Measurements from ENCODE around the gene GMCL2. TPM values are rescaled to one million over a fixed set of nuclear protein-coding genes. Genes with fewer than 3 reads are reported as not detected.
A peak's percentile ranks its signal among the peaks of the same experiment; 100 is the strongest.

The GMCL2 gene
- total and polyA plus RNA-seq, 9 of the 15 experiments (the other 6 are each of a cell fraction or from before 2014, with no cell fraction given) = 0.04 TPM; not detected in 8

DNA sequence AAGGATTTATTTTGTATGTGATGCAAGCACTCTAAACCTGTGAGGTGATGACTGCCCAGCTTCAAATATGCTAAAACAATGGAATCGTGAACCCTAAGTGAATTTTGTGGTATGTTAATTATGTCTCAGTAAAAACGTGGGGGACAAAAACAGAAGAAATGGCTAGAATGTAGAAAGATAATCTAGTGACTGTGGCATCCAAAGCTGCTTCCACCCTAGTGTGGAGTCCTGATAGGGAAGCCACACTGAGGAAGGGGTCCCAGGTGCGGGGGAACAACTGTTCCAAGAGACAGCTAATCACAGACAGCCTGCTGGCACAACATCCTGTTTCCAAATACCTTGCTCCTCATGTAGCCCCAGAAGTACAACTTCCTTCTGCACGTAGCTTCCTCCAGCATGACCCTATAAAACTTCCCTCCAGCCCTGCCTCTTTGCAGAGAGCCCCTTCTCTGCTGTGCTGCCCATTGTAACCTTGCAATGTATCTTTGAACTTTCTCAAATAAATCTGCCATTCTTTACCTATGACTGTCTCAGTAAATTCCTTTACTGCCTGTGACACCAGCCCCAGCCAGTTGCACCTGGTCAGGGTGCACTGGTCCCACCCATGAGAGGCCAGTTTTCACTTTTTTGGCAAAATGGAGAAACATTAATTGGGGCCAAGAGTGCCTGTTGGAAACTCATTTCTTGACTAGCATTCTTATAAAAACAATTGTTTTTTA, 4.9 kb downstream of the GMCL2 start (continued):
- TF ChIP-seq, protein P1, sequence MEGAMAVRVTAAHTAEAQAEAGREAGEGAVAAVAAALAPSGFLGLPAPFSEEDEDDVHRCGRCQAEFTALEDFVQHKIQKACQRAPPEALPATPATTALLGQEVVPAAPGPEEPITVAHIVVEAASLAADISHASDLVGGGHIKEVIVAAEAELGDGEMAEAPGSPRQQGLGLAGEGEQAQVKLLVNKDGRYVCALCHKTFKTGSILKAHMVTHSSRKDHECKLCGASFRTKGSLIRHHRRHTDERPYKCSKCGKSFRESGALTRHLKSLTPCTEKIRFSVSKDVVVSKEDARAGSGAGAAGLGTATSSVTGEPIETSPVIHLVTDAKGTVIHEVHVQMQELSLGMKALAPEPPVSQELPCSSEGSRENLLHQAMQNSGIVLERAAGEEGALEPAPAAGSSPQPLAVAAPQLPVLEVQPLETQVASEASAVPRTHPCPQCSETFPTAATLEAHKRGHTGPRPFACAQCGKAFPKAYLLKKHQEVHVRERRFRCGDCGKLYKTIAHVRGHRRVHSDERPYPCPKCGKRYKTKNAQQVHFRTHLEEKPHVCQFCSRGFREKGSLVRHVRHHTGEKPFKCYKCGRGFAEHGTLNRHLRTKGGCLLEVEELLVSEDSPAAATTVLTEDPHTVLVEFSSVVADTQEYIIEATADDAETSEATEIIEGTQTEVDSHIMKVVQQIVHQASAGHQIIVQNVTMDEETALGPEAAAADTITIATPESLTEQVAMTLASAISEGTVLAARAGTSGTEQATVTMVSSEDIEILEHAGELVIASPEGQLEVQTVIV (CRISPR knock-in tag; IDR thresholded peaks at IDR 0.05; ENCODE audit: borderline replicate concordance) = no peak
- TF ChIP-seq MAFK (IDR thresholded peaks at IDR 0.05; ENCODE audit: low read length) (no peak), ZNF316 (IDR thresholded peaks at IDR 0.05) (no peak), STAT5A (IDR thresholded peaks at IDR 0.05; ENCODE audit: borderline replicate concordance, low read length) (peak; percentile 76), MXD1 (CRISPR knock-in tag; IDR thresholded peaks at IDR 0.05; ENCODE audit: borderline replicate concordance, poor library complexity, severe bottlenecking) (no peak), ZNF589 (CRISPR knock-in tag; IDR thresholded peaks at IDR 0.05; ENCODE audit: low read depth) (no peak), ZNF224 (CRISPR knock-in tag; IDR thresholded peaks at IDR 0.05) (no peak), BMI1 (IDR thresholded peaks at IDR 0.05; ENCODE audit: low read length) (no peak)
- TF ChIP-seq, protein P2, sequence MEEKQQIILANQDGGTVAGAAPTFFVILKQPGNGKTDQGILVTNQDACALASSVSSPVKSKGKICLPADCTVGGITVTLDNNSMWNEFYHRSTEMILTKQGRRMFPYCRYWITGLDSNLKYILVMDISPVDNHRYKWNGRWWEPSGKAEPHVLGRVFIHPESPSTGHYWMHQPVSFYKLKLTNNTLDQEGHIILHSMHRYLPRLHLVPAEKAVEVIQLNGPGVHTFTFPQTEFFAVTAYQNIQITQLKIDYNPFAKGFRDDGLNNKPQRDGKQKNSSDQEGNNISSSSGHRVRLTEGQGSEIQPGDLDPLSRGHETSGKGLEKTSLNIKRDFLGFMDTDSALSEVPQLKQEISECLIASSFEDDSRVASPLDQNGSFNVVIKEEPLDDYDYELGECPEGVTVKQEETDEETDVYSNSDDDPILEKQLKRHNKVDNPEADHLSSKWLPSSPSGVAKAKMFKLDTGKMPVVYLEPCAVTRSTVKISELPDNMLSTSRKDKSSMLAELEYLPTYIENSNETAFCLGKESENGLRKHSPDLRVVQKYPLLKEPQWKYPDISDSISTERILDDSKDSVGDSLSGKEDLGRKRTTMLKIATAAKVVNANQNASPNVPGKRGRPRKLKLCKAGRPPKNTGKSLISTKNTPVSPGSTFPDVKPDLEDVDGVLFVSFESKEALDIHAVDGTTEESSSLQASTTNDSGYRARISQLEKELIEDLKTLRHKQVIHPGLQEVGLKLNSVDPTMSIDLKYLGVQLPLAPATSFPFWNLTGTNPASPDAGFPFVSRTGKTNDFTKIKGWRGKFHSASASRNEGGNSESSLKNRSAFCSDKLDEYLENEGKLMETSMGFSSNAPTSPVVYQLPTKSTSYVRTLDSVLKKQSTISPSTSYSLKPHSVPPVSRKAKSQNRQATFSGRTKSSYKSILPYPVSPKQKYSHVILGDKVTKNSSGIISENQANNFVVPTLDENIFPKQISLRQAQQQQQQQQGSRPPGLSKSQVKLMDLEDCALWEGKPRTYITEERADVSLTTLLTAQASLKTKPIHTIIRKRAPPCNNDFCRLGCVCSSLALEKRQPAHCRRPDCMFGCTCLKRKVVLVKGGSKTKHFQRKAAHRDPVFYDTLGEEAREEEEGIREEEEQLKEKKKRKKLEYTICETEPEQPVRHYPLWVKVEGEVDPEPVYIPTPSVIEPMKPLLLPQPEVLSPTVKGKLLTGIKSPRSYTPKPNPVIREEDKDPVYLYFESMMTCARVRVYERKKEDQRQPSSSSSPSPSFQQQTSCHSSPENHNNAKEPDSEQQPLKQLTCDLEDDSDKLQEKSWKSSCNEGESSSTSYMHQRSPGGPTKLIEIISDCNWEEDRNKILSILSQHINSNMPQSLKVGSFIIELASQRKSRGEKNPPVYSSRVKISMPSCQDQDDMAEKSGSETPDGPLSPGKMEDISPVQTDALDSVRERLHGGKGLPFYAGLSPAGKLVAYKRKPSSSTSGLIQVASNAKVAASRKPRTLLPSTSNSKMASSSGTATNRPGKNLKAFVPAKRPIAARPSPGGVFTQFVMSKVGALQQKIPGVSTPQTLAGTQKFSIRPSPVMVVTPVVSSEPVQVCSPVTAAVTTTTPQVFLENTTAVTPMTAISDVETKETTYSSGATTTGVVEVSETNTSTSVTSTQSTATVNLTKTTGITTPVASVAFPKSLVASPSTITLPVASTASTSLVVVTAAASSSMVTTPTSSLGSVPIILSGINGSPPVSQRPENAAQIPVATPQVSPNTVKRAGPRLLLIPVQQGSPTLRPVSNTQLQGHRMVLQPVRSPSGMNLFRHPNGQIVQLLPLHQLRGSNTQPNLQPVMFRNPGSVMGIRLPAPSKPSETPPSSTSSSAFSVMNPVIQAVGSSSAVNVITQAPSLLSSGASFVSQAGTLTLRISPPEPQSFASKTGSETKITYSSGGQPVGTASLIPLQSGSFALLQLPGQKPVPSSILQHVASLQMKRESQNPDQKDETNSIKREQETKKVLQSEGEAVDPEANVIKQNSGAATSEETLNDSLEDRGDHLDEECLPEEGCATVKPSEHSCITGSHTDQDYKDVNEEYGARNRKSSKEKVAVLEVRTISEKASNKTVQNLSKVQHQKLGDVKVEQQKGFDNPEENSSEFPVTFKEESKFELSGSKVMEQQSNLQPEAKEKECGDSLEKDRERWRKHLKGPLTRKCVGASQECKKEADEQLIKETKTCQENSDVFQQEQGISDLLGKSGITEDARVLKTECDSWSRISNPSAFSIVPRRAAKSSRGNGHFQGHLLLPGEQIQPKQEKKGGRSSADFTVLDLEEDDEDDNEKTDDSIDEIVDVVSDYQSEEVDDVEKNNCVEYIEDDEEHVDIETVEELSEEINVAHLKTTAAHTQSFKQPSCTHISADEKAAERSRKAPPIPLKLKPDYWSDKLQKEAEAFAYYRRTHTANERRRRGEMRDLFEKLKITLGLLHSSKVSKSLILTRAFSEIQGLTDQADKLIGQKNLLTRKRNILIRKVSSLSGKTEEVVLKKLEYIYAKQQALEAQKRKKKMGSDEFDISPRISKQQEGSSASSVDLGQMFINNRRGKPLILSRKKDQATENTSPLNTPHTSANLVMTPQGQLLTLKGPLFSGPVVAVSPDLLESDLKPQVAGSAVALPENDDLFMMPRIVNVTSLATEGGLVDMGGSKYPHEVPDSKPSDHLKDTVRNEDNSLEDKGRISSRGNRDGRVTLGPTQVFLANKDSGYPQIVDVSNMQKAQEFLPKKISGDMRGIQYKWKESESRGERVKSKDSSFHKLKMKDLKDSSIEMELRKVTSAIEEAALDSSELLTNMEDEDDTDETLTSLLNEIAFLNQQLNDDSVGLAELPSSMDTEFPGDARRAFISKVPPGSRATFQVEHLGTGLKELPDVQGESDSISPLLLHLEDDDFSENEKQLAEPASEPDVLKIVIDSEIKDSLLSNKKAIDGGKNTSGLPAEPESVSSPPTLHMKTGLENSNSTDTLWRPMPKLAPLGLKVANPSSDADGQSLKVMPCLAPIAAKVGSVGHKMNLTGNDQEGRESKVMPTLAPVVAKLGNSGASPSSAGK (IDR thresholded peaks at IDR 0.05) = no peak
- TF ChIP-seq, protein P3, sequence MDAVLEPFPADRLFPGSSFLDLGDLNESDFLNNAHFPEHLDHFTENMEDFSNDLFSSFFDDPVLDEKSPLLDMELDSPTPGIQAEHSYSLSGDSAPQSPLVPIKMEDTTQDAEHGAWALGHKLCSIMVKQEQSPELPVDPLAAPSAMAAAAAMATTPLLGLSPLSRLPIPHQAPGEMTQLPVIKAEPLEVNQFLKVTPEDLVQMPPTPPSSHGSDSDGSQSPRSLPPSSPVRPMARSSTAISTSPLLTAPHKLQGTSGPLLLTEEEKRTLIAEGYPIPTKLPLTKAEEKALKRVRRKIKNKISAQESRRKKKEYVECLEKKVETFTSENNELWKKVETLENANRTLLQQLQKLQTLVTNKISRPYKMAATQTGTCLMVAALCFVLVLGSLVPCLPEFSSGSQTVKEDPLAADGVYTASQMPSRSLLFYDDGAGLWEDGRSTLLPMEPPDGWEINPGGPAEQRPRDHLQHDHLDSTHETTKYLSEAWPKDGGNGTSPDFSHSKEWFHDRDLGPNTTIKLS (IDR thresholded peaks at IDR 0.05; ENCODE audit: borderline replicate concordance, low read depth) = no peak

All from K562 (cell line).